SKM-1 treated with dmso at 0.1 percent for 144 hours (cell line): Measurements from ENCODE around the gene DDR1.
"Not testable (repeated sequence)": the region's sequence is repeated elsewhere in the genome, so short reads cannot be mapped to it uniquely, and the experiment has no call there.

ENCODE experiments used
- DNase-seq: peaks from one replicate; lab custom pipeline; 2025; ENCODE audit not compliant: unreplicated experiment; lab: John Stamatoyannopoulos, UW

The DDR1 gene

DNA sequence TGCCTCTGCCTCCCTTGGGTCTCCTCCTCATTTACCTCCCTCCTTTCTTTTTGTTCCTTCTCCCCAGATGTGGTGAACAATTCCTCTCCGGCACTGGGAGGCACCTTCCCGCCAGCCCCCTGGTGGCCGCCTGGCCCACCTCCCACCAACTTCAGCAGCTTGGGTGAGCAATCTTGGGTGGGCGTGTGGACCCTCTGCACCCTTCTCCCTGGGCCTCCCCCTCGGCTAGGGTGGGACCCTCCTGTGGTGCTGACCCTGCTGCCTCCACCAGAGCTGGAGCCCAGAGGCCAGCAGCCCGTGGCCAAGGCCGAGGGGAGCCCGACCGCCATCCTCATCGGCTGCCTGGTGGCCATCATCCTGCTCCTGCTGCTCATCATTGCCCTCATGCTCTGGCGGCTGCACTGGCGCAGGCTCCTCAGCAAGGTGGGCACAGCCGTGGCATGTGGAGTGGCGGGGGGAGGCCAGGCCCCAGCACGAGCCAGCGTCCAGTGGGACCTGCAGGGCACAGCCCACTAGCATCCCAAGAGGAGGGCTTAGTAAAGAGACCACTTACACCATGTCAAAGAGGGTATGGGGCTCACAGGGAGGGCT is 8.8 kb downstream of the DDR1 start:
- no peak for DNase-seq

GRCh38 chr6:30893666-30894065 is 9.3 kb downstream of the DDR1 start:
- no peak for DNase-seq

- no peak for DNase-seq
Observed at GRCh38 chr6:30894381-30894780, 10.1 kb downstream of the DDR1 start.

DNA sequence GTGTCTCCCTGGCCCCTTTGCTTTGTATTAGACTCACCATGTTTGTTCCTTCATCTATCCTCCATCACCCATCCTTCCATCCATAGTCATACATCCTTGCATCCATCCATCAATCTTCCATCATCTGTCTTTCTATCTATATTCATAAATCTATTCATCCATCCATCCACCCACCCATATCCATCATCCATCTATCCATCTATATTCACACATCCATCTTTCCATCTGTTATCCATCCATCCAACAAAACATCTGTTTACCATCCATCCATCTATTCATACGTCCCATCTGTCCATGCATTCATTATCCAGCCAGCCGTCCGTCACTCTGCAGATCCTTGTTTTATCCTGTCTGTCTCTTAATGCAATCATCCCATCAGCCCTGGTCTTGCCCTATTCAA is 10.6 kb downstream of the DDR1 start:
- DNase-seq: no peak

DNA sequence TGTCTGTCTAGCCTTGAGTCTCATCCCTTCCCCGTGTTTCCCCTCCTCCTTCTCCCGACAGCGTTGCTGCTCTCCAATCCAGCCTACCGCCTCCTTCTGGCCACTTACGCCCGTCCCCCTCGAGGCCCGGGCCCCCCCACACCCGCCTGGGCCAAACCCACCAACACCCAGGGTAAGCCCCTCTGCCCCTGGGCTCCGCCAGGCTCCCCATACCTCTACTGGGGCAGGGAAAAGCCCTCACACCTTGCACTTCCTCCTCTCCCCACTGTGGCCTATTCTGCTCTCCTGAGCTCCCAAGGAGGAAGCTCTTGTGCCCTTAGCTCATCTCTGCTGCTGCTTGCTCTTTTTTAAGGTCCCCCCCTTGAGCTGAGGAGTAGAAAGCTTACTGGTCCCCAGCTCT is 11.0 kb downstream of the DDR1 start:
- DNase-seq: no peak

- no peak for DNase-seq
Observed at GRCh38 chr6:30896541-30896940, 12.2 kb downstream of the DDR1 start.

GRCh38 chr6:30897882-30898281 is 13.6 kb downstream of the DDR1 start:
- DNase-seq: no peak

- no peak for DNase-seq
Observed at GRCh38 chr6:30898750-30899360, 14.5 kb downstream of the DDR1 start.

- DNase-seq: no peak
Observed at GRCh38 chr6:30900863-30901417, 16.6 kb downstream of the DDR1 start.

DNA sequence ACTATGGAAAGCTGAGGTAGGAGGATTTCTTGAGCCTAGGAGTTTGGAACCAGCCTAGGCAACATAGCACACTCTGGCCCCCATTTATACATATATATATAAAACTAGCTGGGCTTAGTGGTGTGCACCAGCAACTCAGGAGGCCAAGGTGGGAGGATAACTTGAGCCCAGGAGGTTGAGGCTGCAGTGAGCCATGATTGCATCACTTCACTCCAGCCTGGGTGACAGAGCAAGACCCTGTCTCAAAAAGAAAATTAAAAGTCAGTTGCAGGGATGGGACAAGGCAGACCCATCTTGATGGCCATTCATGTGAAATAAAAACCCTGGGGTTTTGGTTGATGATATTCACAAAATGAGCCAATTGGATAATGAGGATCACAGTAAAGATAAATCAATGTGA is 17.1 kb downstream of the DDR1 start:
- no peak for DNase-seq

GRCh38 chr6:30902196-30902595 is 17.9 kb downstream of the DDR1 start:
- not testable (repeated sequence) for DNase-seq

GRCh38 chr6:30902709-30903108 is 18.4 kb downstream of the DDR1 start:
- no peak for DNase-seq

DNA sequence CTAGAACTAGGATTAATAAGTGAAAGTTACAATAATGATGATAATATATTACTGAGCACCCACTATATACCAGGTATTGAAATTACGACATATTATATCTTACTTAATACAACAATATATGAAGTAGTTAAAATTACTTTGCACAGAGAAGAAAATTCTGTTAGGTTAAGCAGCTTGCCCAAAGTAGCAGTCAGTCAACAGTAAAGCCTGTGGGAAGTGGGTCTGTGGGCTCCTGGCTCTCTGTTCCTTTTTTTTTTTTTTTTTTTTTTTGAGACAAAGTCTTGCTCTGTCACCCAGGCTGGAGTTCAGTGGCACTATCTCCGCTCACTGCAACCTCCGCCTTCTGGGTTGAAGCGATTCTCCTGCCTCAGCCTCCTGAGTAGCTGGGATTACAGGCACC is 18.9 kb downstream of the DDR1 start:
- DNase-seq: no peak

- not testable (repeated sequence) for DNase-seq
Observed at GRCh38 chr6:30907290-30907757, 23.0 kb downstream of the DDR1 start.

DNA sequence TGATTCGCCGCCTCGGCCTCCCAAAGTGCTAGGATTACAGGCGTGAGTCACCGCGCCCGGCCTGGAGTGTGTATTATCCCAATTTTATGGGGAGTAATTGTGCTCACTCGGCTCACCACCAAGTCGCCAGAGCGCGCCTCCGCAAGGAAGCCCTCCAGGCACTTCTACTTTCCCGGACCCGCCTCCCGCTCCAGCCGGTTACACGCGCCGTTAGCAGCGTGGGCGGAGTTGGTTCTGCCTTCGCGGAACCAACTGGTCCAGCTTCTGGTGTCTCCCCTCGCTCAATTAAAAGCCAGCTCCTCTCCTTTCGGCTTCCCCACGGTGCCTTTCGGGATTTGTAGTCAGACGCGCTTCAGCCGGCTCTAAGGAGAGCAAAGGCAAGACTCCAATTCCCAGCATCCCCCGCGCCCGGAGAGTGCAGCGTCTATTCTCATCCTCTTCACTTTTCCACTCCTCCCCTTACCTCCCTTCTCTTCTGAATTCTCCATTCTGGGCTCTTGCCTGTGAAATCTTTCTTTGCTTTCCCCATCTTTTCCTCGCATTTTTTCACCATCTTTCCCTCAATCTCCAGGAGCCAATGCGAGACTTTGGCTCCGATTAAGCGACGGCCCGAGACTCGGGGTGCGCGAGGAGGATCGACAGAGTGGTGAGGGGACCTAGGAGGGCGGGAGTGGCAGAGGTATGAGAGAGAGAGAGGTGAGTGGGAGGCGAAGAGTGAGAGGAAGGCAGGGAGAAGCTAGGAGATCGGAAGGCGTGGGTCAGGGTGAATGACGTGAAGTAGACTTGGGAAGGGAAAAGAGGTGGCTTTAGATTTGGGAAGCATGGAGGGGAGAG is 23.7 kb downstream of the DDR1 start, which contains the start of gene GTF2H4:
TSS of gene GTF2H4 (plus strand) at position 450 of the 834 bp plus-strand sequence.
- peak; percentile 99 for DNase-seq

GRCh38 chr6:30908700-30909099 is 24.4 kb downstream of the DDR1 start:
- DNase-seq: no peak

DNA sequence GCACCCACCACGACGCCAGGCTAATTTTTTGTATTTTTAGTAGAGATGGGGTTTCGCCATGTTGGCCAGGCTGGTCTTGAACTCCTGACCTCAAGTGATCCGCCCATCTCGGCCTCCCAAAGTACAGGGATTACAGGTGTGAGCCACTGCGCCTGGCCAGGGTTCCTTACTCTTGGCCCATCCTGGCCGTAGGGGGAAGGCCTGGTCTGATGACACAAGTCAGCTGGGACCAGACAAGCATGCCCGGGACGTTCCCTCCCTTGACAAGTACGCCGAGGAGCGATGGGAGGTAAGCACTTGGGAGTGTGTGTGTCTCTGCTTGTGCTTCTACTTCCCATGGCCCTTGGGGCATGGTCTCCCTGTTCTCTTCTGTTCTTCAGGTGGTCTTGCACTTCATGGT is 26.2 kb downstream of the DDR1 start:
- not testable (repeated sequence) for DNase-seq

GRCh38 chr6:30912746-30913520 is 28.6 kb downstream of the DDR1 start:
- DNase-seq: no peak

DNA sequence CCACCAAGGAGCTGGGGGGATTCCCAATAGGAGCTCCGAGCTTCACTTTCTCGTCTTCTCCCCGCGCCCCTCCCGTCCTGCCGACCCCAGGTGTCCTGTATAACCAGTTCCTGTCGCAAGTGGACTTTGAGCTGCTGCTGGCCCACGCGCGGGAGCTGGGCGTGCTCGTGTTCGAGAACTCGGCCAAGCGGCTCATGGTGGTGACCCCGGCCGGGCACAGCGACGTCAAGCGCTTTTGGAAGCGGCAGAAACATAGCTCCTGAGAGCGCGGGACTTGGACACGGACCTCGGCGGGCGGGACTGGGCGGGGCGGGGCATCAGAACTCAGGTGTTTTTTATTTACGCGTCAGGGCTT is 29.4 kb downstream of the DDR1 start:
- no peak for DNase-seq

DNA sequence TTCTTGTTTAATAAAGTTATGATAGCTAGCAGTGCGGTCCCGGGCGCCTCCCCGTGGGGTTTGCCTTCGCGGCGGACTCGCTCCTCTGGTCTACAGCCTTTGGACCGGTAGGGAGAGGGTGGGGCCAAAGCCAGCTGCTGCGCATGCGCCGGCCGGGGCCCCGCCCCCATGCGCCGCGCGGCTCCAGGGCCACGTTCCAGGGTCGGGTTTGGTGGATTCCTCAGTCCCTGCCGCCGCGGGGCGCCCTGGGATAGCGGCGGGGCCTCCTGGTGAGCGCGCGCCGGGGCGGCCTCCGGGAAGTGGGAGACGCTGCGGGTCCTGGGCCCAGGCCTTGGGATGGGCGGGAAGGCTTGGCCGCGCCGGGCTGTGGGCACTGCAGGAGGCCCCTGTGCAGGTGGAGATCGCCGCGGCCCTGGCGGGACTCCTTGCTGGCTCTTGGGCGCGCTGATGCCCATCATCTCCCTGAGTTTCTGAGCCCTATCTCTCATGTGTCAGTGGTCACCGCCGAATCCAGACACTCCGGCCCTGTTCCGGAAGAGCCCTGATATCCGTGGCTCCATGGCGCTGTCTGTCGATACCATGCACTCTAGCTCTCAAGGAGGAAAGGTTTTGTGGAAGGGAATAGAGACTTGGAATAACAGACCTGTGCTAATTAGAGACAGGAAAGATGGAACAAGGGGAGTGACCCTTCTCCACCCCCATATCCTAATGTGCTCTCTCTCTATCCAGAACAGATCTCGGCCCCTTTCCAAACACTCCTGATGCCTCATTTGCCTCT is 29.9 kb downstream of the DDR1 start, which contains the start of gene VARS2:
TSS of gene VARS2 (plus strand) at position 163 of the 778 bp plus-strand sequence. CDS start at position 762, 599 bp downstream.
- peak; percentile 70 for DNase-seq
